Mucosa of rectum (tissue), 2 donors: ENCODE data around the gene SOHLH1.
"Not testable (repeated sequence)": the region's sequence is repeated elsewhere in the genome, so short reads cannot be mapped to it uniquely, and the experiment has no call there.

Experiments
- H3K27ac ChIP-seq, 2 donors: one replicate each; pipeline ENCODE4 v1.7.0; 2013; ENCODE audit warnings: inconsistent platforms in 2 of 2, low read depth in 2 of 2, low read length in 2 of 2
- H3K27me3 ChIP-seq, 2 donors: one replicate each; pipeline ENCODE4 v1.7.0; 2013; ENCODE audit warnings: low read length in 2 of 2; ENCODE audit not compliant: control insufficient read depth in 2 of 2, insufficient read depth in 2 of 2
- H3K36me3 ChIP-seq, 2 donors: one replicate each; pipeline ENCODE4 v1.7.0; 2013; ENCODE audit warnings: low read length in 2 of 2; ENCODE audit not compliant: control insufficient read depth in 2 of 2, insufficient read depth in 2 of 2
- H3K4me1 ChIP-seq, 2 donors: one replicate each; pipeline ENCODE4 v1.7.0; 2013; ENCODE audit warnings: low read length in 2 of 2, mild to moderate bottlenecking in 1 of 2; ENCODE audit not compliant: control insufficient read depth in 2 of 2, insufficient read depth in 2 of 2
- H3K4me3 ChIP-seq, 2 donors: one replicate each; pipeline ENCODE4 v1.7.0; 2013; ENCODE audit warnings: low read length in 2 of 2
- H3K9ac ChIP-seq, 2 donors: one replicate each; pipeline ENCODE4 v1.7.0; 2013; ENCODE audit warnings: low read length in 2 of 2, low read depth in 1 of 2, mild to moderate bottlenecking in 1 of 2
- H3K9me3 ChIP-seq, 2 donors: one replicate each; pipeline ENCODE4 v1.7.0; 2013; ENCODE audit warnings: low read length in 2 of 2; ENCODE audit not compliant: control insufficient read depth in 2 of 2
- donor health status: healthy.
- donor health status: Normal muscosa, but diverticular disease.

SOHLH1 gene

DNA sequence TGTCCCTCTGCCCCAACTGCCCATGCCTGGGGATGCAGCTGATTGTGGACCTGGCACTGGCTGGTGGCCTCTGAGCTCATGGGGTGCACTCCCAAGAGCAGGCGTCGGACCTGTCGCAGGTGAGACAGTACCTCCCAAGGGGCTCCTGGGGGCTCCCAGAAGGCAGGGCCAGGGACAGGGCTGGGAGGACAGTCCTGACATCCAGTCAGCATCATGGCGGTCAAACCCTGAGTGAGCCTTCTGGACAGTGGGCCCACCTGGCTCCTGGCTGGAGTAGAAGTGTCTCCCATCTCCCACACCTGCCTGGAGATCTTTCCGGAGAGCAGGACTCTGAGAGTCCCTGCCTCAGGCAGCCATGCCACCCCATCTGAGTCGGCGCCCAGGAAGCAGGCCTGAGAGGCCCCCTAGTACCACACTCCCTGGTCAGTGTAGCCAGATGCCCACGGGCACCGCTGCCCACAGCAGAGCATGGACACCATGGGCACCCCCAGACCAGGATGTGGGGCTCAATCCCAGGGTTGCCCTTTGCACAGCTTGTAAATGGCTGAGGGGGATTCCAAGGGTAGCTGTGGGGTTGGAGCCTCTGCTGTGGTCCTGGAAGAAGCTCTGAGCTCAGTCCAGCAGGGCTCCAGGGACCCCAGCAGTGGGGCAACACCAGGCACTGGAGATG, 29.5 kb downstream of the SOHLH1 start:
- Histone ChIP-seq H3K4me3 (no peak overlapping the region), H3K9ac (no peak overlapping the region), H3K27me3 (no peaks in the 10 kb centered on the region), H3K9me3 (no peaks in the 10 kb centered on the region), H3K4me1 (no peaks in the 10 kb centered on the region), H3K36me3 (no peaks in the 10 kb centered on the region), H3K27ac (no peak overlapping the region)

DNA sequence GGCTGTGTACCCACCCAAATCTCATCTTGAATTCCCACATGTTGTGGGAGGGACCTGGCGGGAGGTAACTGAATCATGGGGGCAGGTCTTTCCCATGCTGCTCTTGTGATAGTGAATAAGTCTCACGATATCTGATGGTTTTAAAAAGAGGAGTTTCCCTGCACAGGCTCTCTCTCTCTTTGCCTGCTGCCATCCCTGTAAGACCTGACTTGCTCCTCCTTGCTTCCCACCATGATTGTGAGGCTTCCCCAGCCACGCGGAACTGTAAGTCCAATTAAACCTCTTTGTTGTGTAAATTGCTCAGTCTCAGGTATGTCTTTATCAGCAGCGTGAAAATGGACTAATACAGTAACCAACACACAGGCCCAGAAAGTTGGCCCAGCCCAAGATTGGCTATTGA, 30.3 kb downstream of the SOHLH1 start:
- H3K4me1 ChIP-seq: not testable (repeated sequence)

GRCh38 chr9:135667463-135668001, 31.7 kb downstream of the SOHLH1 start:
- Histone ChIP-seq H3K4me1 (no peaks in the 10 kb centered on the region), H3K27ac (no peak overlapping the region), H3K27me3 (no peaks in the 10 kb centered on the region), H3K36me3 (no peaks in the 10 kb centered on the region), H3K9me3 (no peaks in the 10 kb centered on the region), H3K9ac (no peak overlapping the region), H3K4me3 (no peak overlapping the region)

More for the DNA sequence above, 30.3 kb downstream of the SOHLH1 start:
- H3K27me3 ChIP-seq, H3K9ac ChIP-seq, H3K9me3 ChIP-seq, H3K4me3 ChIP-seq, H3K27ac ChIP-seq, H3K36me3 ChIP-seq: not testable (repeated sequence)

DNA sequence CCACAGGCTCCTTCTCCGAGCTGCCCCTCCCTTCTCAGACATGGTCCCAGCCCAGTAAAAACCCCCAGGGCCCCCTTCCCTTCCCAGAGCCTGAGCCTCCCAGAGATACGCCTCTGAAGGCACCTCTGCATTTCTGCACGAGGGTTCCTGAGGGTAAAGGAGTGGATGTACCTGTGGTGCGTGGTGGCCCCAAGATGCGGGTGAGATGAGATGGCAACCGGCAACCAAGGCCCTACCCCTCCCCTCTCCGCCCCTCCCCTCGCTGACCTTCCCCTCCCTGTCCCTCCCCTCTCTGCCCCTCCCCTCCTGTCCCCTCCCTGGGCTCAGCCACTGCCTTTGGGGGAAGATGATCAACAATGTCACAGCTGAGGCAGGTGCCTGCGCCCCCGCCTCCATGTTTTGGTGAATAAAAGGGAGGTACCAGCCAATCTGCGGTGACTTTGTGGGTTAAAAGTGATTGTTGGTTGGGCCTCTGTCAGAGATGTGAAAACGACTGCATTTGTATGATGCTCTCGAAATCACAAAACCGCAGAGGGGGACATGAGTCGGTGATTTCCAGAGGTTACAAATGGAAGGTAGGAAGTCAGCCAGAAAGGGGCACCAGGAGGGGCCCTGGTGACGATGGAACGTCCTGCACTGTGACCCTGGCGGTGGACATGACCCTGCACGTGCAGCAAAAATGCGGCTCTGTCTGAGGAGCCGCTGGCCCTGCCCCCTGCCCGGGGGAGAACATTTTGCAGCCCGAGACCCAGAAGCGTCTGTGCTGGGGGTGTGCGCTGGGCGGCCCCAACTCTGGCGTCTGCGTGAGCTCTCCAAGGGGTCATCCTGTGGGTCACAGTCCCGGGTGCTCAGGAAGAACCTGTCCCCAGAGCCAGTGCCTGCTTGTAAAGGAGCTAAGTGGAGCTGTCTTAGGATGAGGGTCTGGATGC, 32.5 kb downstream of the SOHLH1 start:
- Histone ChIP-seq H3K36me3 (no peaks in the 10 kb centered on the region), H3K9ac (no peak overlapping the region), H3K4me1 (no peaks in the 10 kb centered on the region), H3K27me3 (no peaks in the 10 kb centered on the region), H3K9me3 (no peaks in the 10 kb centered on the region), H3K4me3 (no peak overlapping the region), H3K27ac (no peak overlapping the region)

- H3K4me3 ChIP-seq: no peak overlapping the region
- no peaks in the 10 kb centered on the region for H3K27me3 ChIP-seq
Measured at GRCh38 chr9:135665795-135666189, 33.5 kb downstream of the SOHLH1 start.

DNA sequence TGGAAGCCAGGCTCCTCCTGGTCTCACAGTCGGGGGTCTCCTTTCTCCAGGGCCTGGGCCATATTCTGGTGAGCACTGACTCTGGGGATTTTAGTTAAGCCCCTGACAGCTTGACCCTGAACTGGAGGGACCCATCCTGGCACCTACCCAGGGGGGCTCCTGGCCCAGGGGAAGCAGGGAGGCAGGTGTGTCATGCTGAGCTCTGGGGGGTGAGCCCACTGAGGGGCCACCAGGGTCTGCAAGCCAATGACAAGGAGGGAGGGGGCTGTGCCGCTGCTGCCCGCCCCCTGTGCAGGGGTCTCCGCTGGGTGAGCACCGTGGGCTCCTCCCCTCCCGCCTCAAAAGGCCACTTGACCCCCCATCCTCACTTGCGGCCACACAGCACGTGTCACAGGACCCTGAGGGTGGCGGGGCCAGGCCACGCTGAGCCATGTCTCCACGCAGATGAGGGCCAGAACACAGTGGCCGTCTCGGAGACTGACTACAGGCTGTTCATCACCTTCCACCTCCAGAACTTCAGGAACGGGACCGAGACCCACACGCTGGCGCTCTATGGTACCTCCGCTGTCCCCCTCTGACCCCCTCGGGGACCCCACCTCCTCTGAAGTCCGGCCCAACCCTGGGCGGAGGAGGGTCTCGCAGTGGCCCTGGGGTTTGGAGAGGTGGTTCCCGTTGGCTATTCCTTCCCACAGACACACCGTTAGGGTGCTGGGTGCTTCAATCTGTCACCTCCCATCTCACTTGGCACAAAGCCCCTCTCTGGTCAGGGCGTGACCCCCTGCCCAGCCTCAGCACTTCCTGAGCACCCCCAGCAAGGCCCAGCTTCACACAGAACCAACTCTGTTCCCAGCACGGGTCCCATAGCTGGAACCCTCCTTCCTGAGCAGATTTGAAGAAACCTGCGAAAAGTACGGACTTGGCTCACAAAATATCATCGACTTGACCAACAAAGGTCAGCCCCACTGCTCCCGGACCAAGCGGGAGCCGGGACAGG, 34.2 kb downstream of the SOHLH1 start:
- no peaks in the 10 kb centered on the region for H3K9me3 ChIP-seq
- no peaks in the 10 kb centered on the region for H3K4me1 ChIP-seq
- no peak overlapping the region for H3K27ac ChIP-seq
- H3K27me3 ChIP-seq: no peaks in the 10 kb centered on the region
- H3K36me3 ChIP-seq: no peaks in the 10 kb centered on the region
- H3K9ac ChIP-seq: no peak overlapping the region
- no peak overlapping the region for H3K4me3 ChIP-seq

More at GRCh38 chr9:135665795-135666189, 33.5 kb downstream of the SOHLH1 start:
- no peak overlapping the region for H3K27ac ChIP-seq
- H3K4me1 ChIP-seq: no peaks in the 10 kb centered on the region
- no peak overlapping the region for H3K9ac ChIP-seq
- no peaks in the 10 kb centered on the region for H3K9me3 ChIP-seq
- no peaks in the 10 kb centered on the region for H3K36me3 ChIP-seq

DNA sequence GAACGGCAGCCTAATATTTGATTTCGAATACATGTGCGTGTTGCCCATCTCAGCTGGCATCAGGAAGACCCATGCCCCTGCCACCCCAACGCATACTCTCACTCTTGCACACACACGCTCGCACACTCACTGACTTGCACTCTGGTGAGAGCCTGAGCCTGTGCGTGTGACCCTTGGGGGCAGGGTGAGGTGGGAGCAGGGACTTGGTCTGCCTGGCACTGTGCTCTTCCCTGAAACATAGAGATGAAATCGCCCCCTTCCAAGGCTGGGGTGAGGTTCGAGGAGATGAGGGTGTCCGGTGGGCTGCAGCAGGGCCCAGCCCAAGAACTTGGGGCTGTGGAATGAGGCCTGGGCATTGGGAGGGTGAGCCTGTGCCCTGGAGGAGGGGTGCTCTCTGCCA, 35.0 kb downstream of the SOHLH1 start:
- no peak overlapping the region for H3K4me3 ChIP-seq
- H3K27me3 ChIP-seq: no peaks in the 10 kb centered on the region
- H3K36me3 ChIP-seq: no peaks in the 10 kb centered on the region
- no peak overlapping the region for H3K9ac ChIP-seq
- no peaks in the 10 kb centered on the region for H3K4me1 ChIP-seq
- no peaks in the 10 kb centered on the region for H3K9me3 ChIP-seq
- no peak overlapping the region for H3K27ac ChIP-seq

GRCh38 chr9:135663857-135664256, 35.4 kb downstream of the SOHLH1 start:
- H3K9me3 ChIP-seq: no peaks in the 10 kb centered on the region
- no peaks in the 10 kb centered on the region for H3K27me3 ChIP-seq
- H3K27ac ChIP-seq: no peak overlapping the region
- no peaks in the 10 kb centered on the region for H3K4me1 ChIP-seq
- no peaks in the 10 kb centered on the region for H3K36me3 ChIP-seq
- H3K9ac ChIP-seq: no peak overlapping the region
- no peak overlapping the region for H3K4me3 ChIP-seq

DNA sequence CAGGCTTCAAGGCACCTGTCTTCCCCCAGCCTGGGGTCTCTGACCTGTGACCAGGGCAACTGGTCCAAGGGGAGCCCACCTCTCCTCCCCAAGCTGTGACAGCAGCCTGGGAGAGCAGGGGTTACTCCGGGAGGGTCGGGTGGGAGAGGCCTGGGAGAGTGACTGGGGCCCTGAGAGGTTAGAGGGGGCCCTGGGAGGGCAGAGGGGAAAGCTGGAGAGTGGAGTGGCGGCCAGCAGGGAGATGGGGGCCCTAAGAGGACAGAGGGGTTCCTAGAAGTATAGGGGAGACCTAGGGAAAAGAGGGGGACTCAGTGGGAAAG, 35.9 kb downstream of the SOHLH1 start:
- H3K4me1 ChIP-seq: no peaks in the 10 kb centered on the region
- no peak overlapping the region for H3K27ac ChIP-seq
- H3K9me3 ChIP-seq: no peaks in the 10 kb centered on the region
- no peak overlapping the region for H3K9ac ChIP-seq
- no peaks in the 10 kb centered on the region for H3K27me3 ChIP-seq
- no peaks in the 10 kb centered on the region for H3K36me3 ChIP-seq
- no peak overlapping the region for H3K4me3 ChIP-seq
